H1 (cell line): Measurements from ENCODE around the gene NDEL1. TPM values are rescaled to one million over a fixed set of nuclear protein-coding genes. Genes with fewer than 3 reads are reported as not detected.

Experiments
- CTCF ChIA-PET: fragments of 300-600 bp; sonication (Branson Sonifier 250); formaldehyde crosslinking; loops from one replicate; lab custom pipeline; 2021; ENCODE audit not compliant: partially characterized antibody; lab: Charles Lee
- POLR2A ChIA-PET: fragments of 300-600 bp; sonication (Branson Sonifier 250); formaldehyde crosslinking; loops from one replicate; lab custom pipeline; 2021; ENCODE audit warnings: inconsistent platforms; ENCODE audit not compliant: partially characterized antibody; lab: Charles Lee
- DNase-seq, 2 experiments: peaks; one replicate each; pipeline versions ENCODE4 v3.0.0 to v3.0.0-alpha.2; 2010 to 2022; ENCODE audit warnings: low spot score in 2 of 2, low read depth in 1 of 2, mixed read lengths in 1 of 2
- FAIRE-seq: peaks from 2 replicates; lab custom pipeline; 2011; peaks lifted over from hg19 to GRCh38; lab: Jason Lieb, UNC
- H2AFZ ChIP-seq: 2 replicates; pipeline ENCODE4 v1.8.1; 2012; ENCODE audit warnings: low read length, inconsistent platforms
- H2AK5ac ChIP-seq: 2 replicates; pipeline ENCODE4 v1.6.1; 2013; ENCODE audit warnings: low read depth, low read length
- H2BK120ac ChIP-seq: replicated peaks from 2 replicates; pipeline ENCODE3; 2013; ENCODE audit warnings: low read depth, low read length, inconsistent platforms
- H2BK12ac ChIP-seq: 2 replicates; pipeline ENCODE4 v1.6.1; 2013; ENCODE audit warnings: low read depth, low read length
- H2BK15ac ChIP-seq: 2 replicates; pipeline ENCODE4 v1.6.1; 2013; ENCODE audit warnings: low read length
- H2BK20ac ChIP-seq: 2 replicates; pipeline ENCODE4 v1.6.1; 2013; ENCODE audit warnings: low read length
- H2BK5ac ChIP-seq: 2 replicates; pipeline ENCODE4 v1.6.1; 2013; ENCODE audit warnings: low read depth, low read length
- H3K14ac ChIP-seq: 2 replicates; pipeline ENCODE4 v1.6.1; 2013; ENCODE audit warnings: inconsistent platforms; ENCODE audit not compliant: insufficient read length
- H3K18ac ChIP-seq: 2 replicates; pipeline ENCODE4 v1.6.1; 2013; ENCODE audit warnings: low read length; ENCODE audit errors: extremely low read depth
- H3K23ac ChIP-seq: 2 replicates; pipeline ENCODE4 v1.6.1; 2013; ENCODE audit warnings: inconsistent platforms; ENCODE audit not compliant: insufficient read length
- H3K23me2 ChIP-seq: 2 replicates; pipeline ENCODE4 v1.6.1; 2013; ENCODE audit warnings: low read depth, low read length
- H3K27ac ChIP-seq: 2 replicates; pipeline ENCODE4 v1.6.1; 2011; ENCODE audit warnings: low read depth, low read length, inconsistent platforms
- H3K27me3 ChIP-seq, 4 experiments: replicated peaks in 1 of 4; 1 replicate in 1 of 4; 2 replicates in 3 of 4; pipeline versions ENCODE4 v1.6.1 to v1.8.1; 2011 to 2013; ENCODE audit warnings: low read length in 3 of 4, mild to moderate bottlenecking in 3 of 4, inconsistent platforms in 2 of 4, mixed read lengths in 2 of 4, moderate library complexity in 1 of 4; ENCODE audit not compliant: control insufficient read depth in 3 of 4, insufficient read depth in 3 of 4; ENCODE audit errors: extremely low read depth in 1 of 4
- H3K36me3 ChIP-seq, 4 experiments: 2 replicates each; pipeline versions ENCODE4 v1.6.1 to v1.8.1; 2011 to 2013; ENCODE audit warnings: mild to moderate bottlenecking in 4 of 4, low read length in 3 of 4, moderate library complexity in 2 of 4, control low read depth in 1 of 4, inconsistent platforms in 1 of 4; ENCODE audit not compliant: insufficient read depth in 4 of 4, control insufficient read depth in 2 of 4
- H3K4ac ChIP-seq: replicated peaks from 2 replicates; pipeline ENCODE3; 2013; ENCODE audit warnings: low read length, low read depth, mixed read lengths, inconsistent platforms; ENCODE audit not compliant: insufficient read length
- H3K4me1 ChIP-seq, 4 experiments: replicated peaks in 1 of 4; 1 replicate in 1 of 4; 2 replicates in 3 of 4; pipeline versions ENCODE4 v1.6.1 to v1.8.1; 2011 to 2013; ENCODE audit warnings: low read length in 3 of 4, inconsistent platforms in 2 of 4, mixed read lengths in 1 of 4; ENCODE audit not compliant: insufficient read depth in 4 of 4, control insufficient read depth in 3 of 4
- H3K4me2 ChIP-seq, 2 experiments: 2 replicates each; pipeline versions ENCODE4 v1.6.1 to v1.8.1; 2011 to 2013; ENCODE audit warnings: low read depth in 2 of 2, low read length in 2 of 2, control low read depth in 1 of 2, inconsistent platforms in 1 of 2, mild to moderate bottlenecking in 1 of 2; ENCODE audit not compliant: insufficient read depth in 1 of 2
- H3K4me3 ChIP-seq, 4 experiments: fragments of 200-600, 300-600 bp in 1 of 4; sonication (generic), shearing (Covaris generic), sonication (Bioruptor Twin) in 1 of 4; 2 replicates each; pipeline versions ENCODE4 v1.5.1 to v1.8.1; 2011 to 2016; ENCODE audit warnings: low read length in 4 of 4, low read depth in 3 of 4, control low read depth in 2 of 4, inconsistent platforms in 2 of 4, mild to moderate bottlenecking in 2 of 4, mixed read lengths in 1 of 4, moderate library complexity in 1 of 4; ENCODE audit not compliant: insufficient read depth in 2 of 4; ENCODE audit errors: extremely low read depth in 1 of 4
- H3K56ac ChIP-seq: replicated peaks from 2 replicates; pipeline ENCODE3; 2013; ENCODE audit warnings: low read depth, mild to moderate bottlenecking, mixed read lengths, low read length, inconsistent platforms; ENCODE audit not compliant: insufficient read length
- H3K79me1 ChIP-seq: 2 replicates; pipeline ENCODE4 v1.6.1; 2013; ENCODE audit warnings: low read depth, low read length, control low read depth
- H3K79me2 ChIP-seq, 2 experiments: 2 replicates each; pipeline versions ENCODE4 v1.6.1 to v1.8.1; 2012 to 2013; ENCODE audit warnings: low read length in 2 of 2, mild to moderate bottlenecking in 2 of 2, inconsistent platforms in 1 of 2; ENCODE audit not compliant: insufficient read depth in 2 of 2, control insufficient read depth in 1 of 2
- H3K9ac ChIP-seq, 4 experiments: replicated peaks in 1 of 4; 1 replicate in 1 of 4; 2 replicates in 3 of 4; pipeline versions ENCODE4 v1.6.1 to v1.8.1; 2011 to 2013; ENCODE audit warnings: low read depth in 3 of 4, low read length in 3 of 4, control low read depth in 2 of 4, mild to moderate bottlenecking in 2 of 4, moderate library complexity in 2 of 4, inconsistent platforms in 1 of 4; ENCODE audit errors: extremely low read depth in 1 of 4
- H3K9me3 ChIP-seq, 2 experiments: 2 replicates each; pipeline versions ENCODE4 v1.6.1 to v1.8.1; 2012 to 2013; ENCODE audit warnings: mild to moderate bottlenecking in 2 of 2, moderate library complexity in 2 of 2, control low read depth in 1 of 2, inconsistent platforms in 1 of 2, low read depth in 1 of 2, low read length in 1 of 2, mixed read lengths in 1 of 2; ENCODE audit not compliant: insufficient read depth in 2 of 2
- H4K20me1 ChIP-seq, 2 experiments: replicated peaks in 1 of 2; 2 replicates each; pipeline versions ENCODE3 to v1.8.1; 2011 to 2013; ENCODE audit warnings: inconsistent platforms in 2 of 2, low read length in 2 of 2, mild to moderate bottlenecking in 1 of 2; ENCODE audit not compliant: insufficient read depth in 2 of 2, control insufficient read depth in 1 of 2
- H4K5ac ChIP-seq: 2 replicates; pipeline ENCODE4 v1.6.1; 2013; ENCODE audit warnings: low read length, low read depth, mixed read lengths, inconsistent platforms; ENCODE audit not compliant: insufficient read length
- H4K8ac ChIP-seq: 2 replicates; pipeline ENCODE4 v1.8.0; 2013; ENCODE audit warnings: mild to moderate bottlenecking, moderate library complexity, low read length, inconsistent platforms; ENCODE audit not compliant: insufficient read depth; ENCODE audit errors: extremely low read depth
- H4K91ac ChIP-seq: replicated peaks from 2 replicates; pipeline ENCODE3; 2013; ENCODE audit warnings: low read length, mixed read lengths, inconsistent platforms; ENCODE audit not compliant: insufficient read length
- GTF2F1 ChIP-seq: IDR thresholded peaks from 2 replicates; pipeline ENCODE4 v1.6.1; 2012; ENCODE audit warnings: low read depth, low read length, improper control_type of control experiment, borderline replicate concordance
- WGBS, 2 experiments: shearing (Covaris generic) in 1 of 2; methylation state at CpG; one replicate each; pipeline versions ENCODE4 v1.1.6 to v1.1.7; 2013 to 2015; ENCODE audit warnings: low lambda C conversion rate in 2 of 2, mixed read lengths in 2 of 2, inconsistent platforms in 1 of 2, low coverage in 1 of 2, missing lambda C conversion rate in 1 of 2; ENCODE audit not compliant: insufficient replicate concordance in 2 of 2, insufficient coverage in 1 of 2, insufficient read length in 1 of 2; ENCODE audit errors: extremely low coverage in 1 of 2, missing lambda C conversion rate in 1 of 2; 5-methylcytosine and 5-hydroxymethylcytosine counted together
- polyA plus RNA-seq, 7 experiments: library from polyadenylated mRNA; depleted of rRNA in 3 of 7; stranded (reverse) in 5 of 7; unstranded in 2 of 7; fragments of >200 nt in 5 of 7; fragments of 200-250 nt in 2 of 7; gene quantifications; 1 replicate in 5 of 7; 2 replicates in 1 of 7; 4 replicates in 1 of 7; pipeline versions ENCODE4 v1.2.1 to v1.2.3, GENCODE V29; 2011 to 2013; ENCODE audit warnings: missing spikeins in 2 of 7, mixed read lengths in 2 of 7
- total RNA-seq: library from RNA; stranded (reverse); fragmentation: NEBNext Ultra II Directional; extraction: Animal tissue kit (Norgen Biotek cat#: 25700); gene quantifications from 2 replicates; pipeline ENCODE4 v1.2.1, GENCODE V29; 2021

Gene NDEL1
- total and polyA plus RNA-seq, 2 of the 8 experiments (the other 6 are each of a cell fraction or from before 2014, with no cell fraction given), result 31.1 to 32.9 TPM

DNA sequence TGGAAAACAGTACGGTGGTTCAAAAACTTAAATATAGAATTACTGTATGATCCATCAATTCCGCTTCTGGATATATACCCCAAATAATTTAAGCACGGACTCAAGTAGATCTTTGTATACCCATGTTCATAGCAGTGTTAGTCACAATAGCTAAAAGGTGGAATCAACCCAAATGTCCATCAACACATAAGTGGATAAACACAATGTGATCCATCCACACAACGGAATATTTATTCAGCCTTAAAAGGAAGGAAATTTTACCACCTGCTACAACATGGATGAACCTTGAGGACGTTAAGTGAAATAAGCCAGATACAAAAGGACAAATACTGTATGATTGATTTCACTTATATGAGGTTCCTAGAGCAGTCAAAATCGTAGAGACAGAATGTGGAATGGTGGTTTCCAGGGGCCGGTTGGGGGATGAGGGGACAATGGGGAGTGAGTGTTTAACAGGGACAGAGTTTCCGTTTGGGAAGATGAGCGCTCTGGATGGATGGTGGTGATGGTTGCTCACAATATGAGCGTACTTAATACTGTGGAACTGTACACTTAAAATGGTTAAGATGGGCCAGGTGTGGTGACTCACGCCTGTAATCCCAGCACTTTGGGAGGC lies 32.7 kb upstream of the NDEL1 start:
- Histone ChIP-seq H2BK20ac (no peak overlapping the region), H3K4me2 (no peak overlapping the region), H3K18ac (no peak overlapping the region), H2AK5ac (no peak overlapping the region), H3K79me2 (no peaks in the 10 kb centered on the region), H2AFZ (no peak overlapping the region), H3K9ac (no peak overlapping the region), H3K23me2 (no peaks in the 10 kb centered on the region; the same call in 1 of the 2 replicates), H2BK12ac (no peak overlapping the region), H3K27me3 (no peaks in the 10 kb centered on the region), H4K5ac (no peak overlapping the region), H3K79me1 (no peaks in the 10 kb centered on the region), H3K4ac (no peak overlapping the region), H3K4me3 (no peak overlapping the region), H4K8ac (no peak overlapping the region), H4K20me1 (no peaks in the 10 kb centered on the region), H2BK120ac (no peak overlapping the region), H3K36me3 (no peaks in the 10 kb centered on the region), H3K4me1 (no peaks in the 10 kb centered on the region), H2BK5ac (no peak overlapping the region), H3K14ac (no peak overlapping the region)
- CTCF ChIA-PET, result no interaction called here
- WGBS, 2 experiments, result 87% methylated on average over 11 of the region's 11 CpGs; no CpG with 5 or more reads in 1 of the 2 experiments
- POLR2A ChIA-PET, result interaction anchor here (1.2 kb wide), 1 partner anchor 10 kb away, joined by 3 read pairs; no protein-coding TSS in a partner anchor
- DNase-seq, result no peak
- no peak for FAIRE-seq
- no peak for TF ChIP-seq GTF2F1
- TF ChIP-seq, all 59 proteins: peak for 0
- H3K23ac ChIP-seq, result no peak overlapping the region
- H3K9me3 ChIP-seq, result no peaks in the 10 kb centered on the region
- H3K56ac ChIP-seq, result no peak overlapping the region
- H4K91ac ChIP-seq, result no peak overlapping the region
- no peak overlapping the region for H3K27ac ChIP-seq
- H2BK15ac ChIP-seq, result no peak overlapping the region
